Measurements from ENCODE around the gene ASAP3. TPM values are rescaled to one million over a fixed set of nuclear protein-coding genes. Genes with fewer than 3 reads are reported as not detected.
A peak's percentile ranks its signal among the peaks of the same experiment; 100 is the strongest.

ASAP3 gene
- total and polyA plus RNA-seq, 9 of the 15 experiments (the other 6 are each of a cell fraction or from before 2014, with no cell fraction given), result 1.7 to 31.2 (median 17.4) TPM

- TF ChIP-seq CAMTA2 (CRISPR knock-in tag; conservative IDR thresholded peaks at IDR 0.05) (no peak), CUX1 (CRISPR knock-in tag; IDR thresholded peaks at IDR 0.05) (no peak), ZNF778 (CRISPR knock-in tag; IDR thresholded peaks at IDR 0.05) (no peak), EP400 (IDR thresholded peaks at IDR 0.05) (no peak), PYGO2 (tag; IDR thresholded peaks at IDR 0.05) (no peak), UBTF (IDR thresholded peaks at IDR 0.05; ENCODE audit: borderline replicate concordance in 1 of 2, low read depth in 2 of 2, low read length in 2 of 2) (no peak), TRIM24 (IDR thresholded peaks at IDR 0.05) (peak in 1 of 2 experiments; percentile 27; a peak in 1 of 4 replicates), POLR2H (tag; IDR thresholded peaks at IDR 0.05; ENCODE audit: low read depth) (peak; percentile 86), BRD9 (IDR thresholded peaks at IDR 0.05; ENCODE audit: low read depth, partially characterized antibody) (no peak), ZNF232 (CRISPR knock-in tag; IDR thresholded peaks at IDR 0.05) (no peak), CXXC5 (CRISPR knock-in tag; IDR thresholded peaks at IDR 0.05) (0 out of 2 replicates have a peak, but pooled peaks have one; percentile 6), ZNF57 (CRISPR knock-in tag; IDR thresholded peaks at IDR 0.05) (no peak), NFXL1 (CRISPR knock-in tag; IDR thresholded peaks at IDR 0.05) (no peak), EHMT2 (IDR thresholded peaks at IDR 0.05) (peak; percentile 21; the same call in 1 of the 2 replicates)
Measured at GRCh38 chr1:23389837-23390321, 94.1 kb downstream of the ASAP3 start (continued).
